BLaER1 (cell line): ENCODE results near the gene FAM98B.

ENCODE experiments used
- H3K27ac ChIP-seq: shearing (Covaris generic); formaldehyde crosslinking; 2 replicates; pipeline ENCODE4 v1.8.1; 2022
- H3K27me3 ChIP-seq: shearing (Covaris generic); formaldehyde crosslinking; 2 replicates; pipeline ENCODE4 v1.8.1; 2022
- H3K36me3 ChIP-seq: shearing (Covaris generic); formaldehyde crosslinking; 2 replicates; pipeline ENCODE4 v1.8.1; 2022
- H3K4me1 ChIP-seq: shearing (Covaris generic); formaldehyde crosslinking; 2 replicates; pipeline ENCODE4 v1.8.1; 2022
- H3K4me2 ChIP-seq: shearing (Covaris generic); formaldehyde crosslinking; 2 replicates; pipeline ENCODE4 v1.8.1; 2022
- H3K4me3 ChIP-seq: shearing (Covaris generic); formaldehyde crosslinking; 2 replicates; pipeline ENCODE4 v1.8.1; 2022
- H3K9ac ChIP-seq: shearing (Covaris generic); formaldehyde crosslinking; 2 replicates; pipeline ENCODE4 v1.8.1; 2022
- H3K9me3 ChIP-seq: shearing (Covaris generic); formaldehyde crosslinking; 2 replicates; pipeline ENCODE4 v1.8.1; 2022
- H4K20me1 ChIP-seq: shearing (Covaris generic); formaldehyde crosslinking; 2 replicates; pipeline ENCODE4 v1.8.1; 2022
- Cebpa-rat ChIP-seq: shearing (Covaris generic); IDR thresholded peaks from 2 replicates; pipeline ENCODE4 v1.8.1; 2022

FAM98B gene

DNA sequence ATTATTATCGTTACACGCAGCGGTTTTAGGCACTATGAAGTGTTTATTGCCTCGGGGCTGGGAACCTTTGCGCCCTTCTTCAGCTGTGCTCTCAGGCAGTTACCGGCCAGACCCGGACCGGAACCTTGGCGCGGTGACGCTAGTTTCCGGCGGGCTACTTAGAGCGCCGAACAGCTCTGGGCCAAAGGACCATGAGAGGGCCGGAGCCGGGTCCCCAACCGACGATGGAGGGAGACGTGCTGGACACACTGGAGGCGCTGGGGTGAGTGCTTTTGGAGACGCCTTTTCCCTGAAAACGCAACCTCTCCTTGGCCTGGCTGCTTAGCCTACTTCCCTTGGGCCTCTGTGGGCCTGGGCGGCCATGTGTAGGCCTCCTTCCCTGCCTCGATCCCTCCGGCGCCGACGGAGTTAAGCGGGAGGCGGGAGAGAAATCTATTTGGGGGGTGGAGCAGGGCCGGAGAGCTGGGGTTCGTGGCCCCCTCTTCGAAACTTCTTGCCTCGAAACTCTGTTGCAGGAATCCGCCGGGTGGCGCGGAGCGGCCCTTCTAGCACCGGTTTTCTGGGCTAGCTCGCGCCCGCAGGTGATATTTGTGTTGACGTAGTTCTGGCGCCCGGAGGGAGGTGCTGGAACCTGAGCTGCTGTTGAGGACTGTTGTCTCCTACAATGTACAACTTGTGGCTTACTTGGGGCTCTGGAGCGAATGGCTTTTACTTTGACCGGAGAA lies at the start of gene FAM98B:
FAM98B (plus strand) TSS at position 157 of the 725 bp plus-strand sequence; CDS start at position 192, 35 bp downstream.
- Histone ChIP-seq H3K9me3 (no peaks in the 10 kb centered on the region), H3K4me3 (peak within 1 kb of the TSS; percentile 95), H3K4me2 (peak within 1 kb of the TSS; percentile 98), H3K27me3 (no peaks in the 10 kb centered on the region), H4K20me1 (peaks cover 48% of the 10 kb centered on the region), H3K36me3 (peaks cover 18% of the 10 kb centered on the region), H3K9ac (peak within 1 kb of the TSS; percentile 96), H3K4me1 (peaks cover 24% of the 10 kb centered on the region), H3K27ac (peak within 1 kb of the TSS; percentile 96)
- no peak for TF ChIP-seq Cebpa-rat

GRCh38 chr15:38406436-38406835 lies 47.5 kb upstream of the FAM98B start:
- no peaks in the 10 kb centered on the region for H3K4me1 ChIP-seq
- TF ChIP-seq Cebpa-rat, result no peak
- H3K9ac ChIP-seq, result no peak overlapping the region
- no peak overlapping the region for H3K4me2 ChIP-seq
- H3K27ac ChIP-seq, result no peak overlapping the region
- no peaks in the 10 kb centered on the region for H4K20me1 ChIP-seq
- no peaks in the 10 kb centered on the region for H3K27me3 ChIP-seq
- no peaks in the 10 kb centered on the region for H3K36me3 ChIP-seq
- 0 out of 2 replicates have a peak, but pooled peaks cover 8% of the 10 kb centered on the region for H3K9me3 ChIP-seq
- no peak overlapping the region for H3K4me3 ChIP-seq

GRCh38 chr15:38408576-38408975 lies 45.4 kb upstream of the FAM98B start:
- TF ChIP-seq Cebpa-rat, result no peak
- Histone ChIP-seq H3K4me3 (no peak overlapping the region), H4K20me1 (no peaks in the 10 kb centered on the region), H3K4me2 (no peak overlapping the region), H3K27ac (no peak overlapping the region), H3K27me3 (no peaks in the 10 kb centered on the region), H3K9me3 (no peaks in the 10 kb centered on the region), H3K36me3 (no peaks in the 10 kb centered on the region), H3K4me1 (peaks cover 10% of the 10 kb centered on the region), H3K9ac (no peak overlapping the region)

- no peak overlapping the region for H3K9ac ChIP-seq
- H3K36me3 ChIP-seq, result no peaks in the 10 kb centered on the region
- no peak for TF ChIP-seq Cebpa-rat
- H3K4me1 ChIP-seq, result peaks cover 10% of the 10 kb centered on the region
- H3K27me3 ChIP-seq, result no peaks in the 10 kb centered on the region
- H4K20me1 ChIP-seq, result no peaks in the 10 kb centered on the region
- no peak overlapping the region for H3K4me3 ChIP-seq
- H3K4me2 ChIP-seq, result 0 out of 2 replicates have a peak overlapping the region, but pooled peaks have one; percentile 2
- no peak overlapping the region for H3K27ac ChIP-seq
- H3K9me3 ChIP-seq, result no peaks in the 10 kb centered on the region
Observed at GRCh38 chr15:38411902-38412301, 42.0 kb upstream of the FAM98B start.

DNA sequence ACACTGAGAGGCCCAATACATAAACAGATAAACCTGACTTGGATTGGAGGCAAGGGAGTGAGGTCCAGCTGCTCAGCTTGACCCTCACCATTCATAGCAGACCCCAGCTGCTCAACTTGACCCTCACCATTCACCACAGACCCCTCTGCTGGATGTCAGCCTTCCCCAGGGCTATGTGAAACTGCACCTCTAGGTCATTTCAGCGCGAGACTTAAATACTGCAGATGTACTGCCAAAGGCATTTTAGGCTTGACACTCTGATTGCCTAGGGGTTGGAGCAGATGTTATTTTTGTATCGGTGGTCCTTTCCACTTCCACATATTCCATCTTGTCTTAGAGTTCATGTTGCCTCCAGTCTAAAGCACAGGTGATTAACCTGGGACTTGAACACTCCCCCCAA lies 41.5 kb upstream of the FAM98B start:
- Histone ChIP-seq H3K4me2 (no peak overlapping the region), H3K27ac (no peak overlapping the region)

GRCh38 chr15:38414357-38414756 lies 39.6 kb upstream of the FAM98B start:
- H3K36me3 ChIP-seq, result no peaks in the 10 kb centered on the region
- no peak overlapping the region for H3K27ac ChIP-seq
- H3K9me3 ChIP-seq, result no peaks in the 10 kb centered on the region
- no peaks in the 10 kb centered on the region for H4K20me1 ChIP-seq
- H3K4me1 ChIP-seq, result peaks cover 10% of the 10 kb centered on the region
- H3K4me2 ChIP-seq, result no peak overlapping the region
- H3K27me3 ChIP-seq, result no peaks in the 10 kb centered on the region
- no peak overlapping the region for H3K9ac ChIP-seq
- TF ChIP-seq Cebpa-rat, result no peak
- H3K4me3 ChIP-seq, result no peak overlapping the region

More for the DNA sequence above, 41.5 kb upstream of the FAM98B start:
- H4K20me1 ChIP-seq, result no peaks in the 10 kb centered on the region
- no peak overlapping the region for H3K4me3 ChIP-seq
- H3K9ac ChIP-seq, result no peak overlapping the region
- H3K27me3 ChIP-seq, result no peaks in the 10 kb centered on the region
- no peak for TF ChIP-seq Cebpa-rat
- no peaks in the 10 kb centered on the region for H3K36me3 ChIP-seq
- H3K9me3 ChIP-seq, result no peaks in the 10 kb centered on the region
- peaks cover 10% of the 10 kb centered on the region for H3K4me1 ChIP-seq

DNA sequence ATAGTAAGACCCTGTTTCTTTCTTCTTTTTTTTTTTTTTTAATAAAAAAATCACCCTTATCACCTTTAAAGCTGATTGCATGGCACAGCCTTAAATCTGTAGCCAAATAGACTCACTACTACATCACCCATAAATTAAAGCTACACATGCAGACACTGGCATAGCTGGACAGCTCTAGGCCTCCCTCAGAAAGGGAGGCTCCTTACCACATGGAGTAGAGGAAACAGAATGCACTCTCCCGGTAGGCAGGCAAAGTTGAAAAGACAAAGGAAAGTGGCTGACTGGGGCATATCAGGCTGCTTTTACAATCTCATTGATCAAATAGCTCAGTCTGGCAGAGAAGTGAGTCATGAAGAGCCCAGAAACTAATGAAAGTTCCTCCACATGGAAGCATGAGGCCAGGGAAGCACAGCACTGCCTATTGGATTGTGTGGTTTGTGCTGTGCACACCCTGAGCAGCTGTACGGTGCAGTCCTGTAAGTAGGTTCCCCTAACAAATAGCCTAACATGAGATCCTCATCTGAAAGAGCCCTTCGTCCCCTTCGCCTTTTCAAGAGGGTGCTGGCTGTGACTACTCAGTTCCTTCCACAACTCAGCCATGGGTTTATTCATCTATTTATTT lies 32.7 kb upstream of the FAM98B start:
- Histone ChIP-seq H3K4me1 (no peaks in the 10 kb centered on the region), H3K27ac (no peak overlapping the region), H4K20me1 (no peaks in the 10 kb centered on the region), H3K36me3 (no peaks in the 10 kb centered on the region), H3K27me3 (no peaks in the 10 kb centered on the region), H3K9me3 (no peaks in the 10 kb centered on the region), H3K4me2 (no peak overlapping the region), H3K4me3 (no peak overlapping the region), H3K9ac (no peak overlapping the region)
- no peak for TF ChIP-seq Cebpa-rat

GRCh38 chr15:38424101-38424552 lies 29.8 kb upstream of the FAM98B start:
- no peak overlapping the region for H3K27ac ChIP-seq
- no peak overlapping the region for H3K4me2 ChIP-seq
- H3K4me1 ChIP-seq, result no peaks in the 10 kb centered on the region
- H4K20me1 ChIP-seq, result no peaks in the 10 kb centered on the region
- H3K4me3 ChIP-seq, result no peak overlapping the region
- no peaks in the 10 kb centered on the region for H3K27me3 ChIP-seq
- H3K36me3 ChIP-seq, result no peaks in the 10 kb centered on the region
- no peak for TF ChIP-seq Cebpa-rat
- no peak overlapping the region for H3K9ac ChIP-seq
- H3K9me3 ChIP-seq, result no peaks in the 10 kb centered on the region

DNA sequence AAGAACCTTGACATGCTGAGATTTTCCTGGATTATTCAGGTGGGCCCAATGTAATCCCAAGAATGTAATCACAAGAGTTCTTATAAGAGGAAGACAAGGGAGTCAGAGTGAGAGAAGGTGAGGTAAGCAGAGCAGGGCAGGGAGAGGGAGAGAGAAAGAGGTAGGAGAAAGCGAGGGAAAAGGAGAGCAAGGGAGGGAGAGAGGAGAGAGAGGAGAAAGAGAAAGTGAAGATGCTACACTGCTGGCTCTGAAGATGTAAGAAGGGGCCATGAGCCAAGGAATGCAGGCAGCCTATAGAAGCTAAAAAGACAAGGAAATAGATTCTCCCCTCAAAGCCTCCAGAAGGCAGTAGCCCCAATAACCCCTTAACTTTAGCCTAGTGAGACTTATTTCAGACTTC lies 28.7 kb upstream of the FAM98B start:
- Histone ChIP-seq H3K4me2 (no peak overlapping the region), H3K27ac (no peak overlapping the region), H3K9me3 (no peaks in the 10 kb centered on the region), H3K4me1 (no peaks in the 10 kb centered on the region), H3K9ac (no peak overlapping the region), H3K4me3 (no peak overlapping the region), H3K36me3 (no peaks in the 10 kb centered on the region), H3K27me3 (no peaks in the 10 kb centered on the region), H4K20me1 (no peaks in the 10 kb centered on the region)
- no peak for TF ChIP-seq Cebpa-rat

- no peaks in the 10 kb centered on the region for H3K36me3 ChIP-seq
- H3K27me3 ChIP-seq, result no peaks in the 10 kb centered on the region
- H3K27ac ChIP-seq, result no peak overlapping the region
- no peaks in the 10 kb centered on the region for H3K4me1 ChIP-seq
- H3K9ac ChIP-seq, result no peak overlapping the region
- TF ChIP-seq Cebpa-rat, result no peak
- H3K9me3 ChIP-seq, result no peaks in the 10 kb centered on the region
- no peak overlapping the region for H3K4me2 ChIP-seq
- H3K4me3 ChIP-seq, result no peak overlapping the region
- no peaks in the 10 kb centered on the region for H4K20me1 ChIP-seq
Observed at GRCh38 chr15:38427380-38427779, 26.5 kb upstream of the FAM98B start.
